IMR-90 (cell line): Measurements from ENCODE around the gene BTBD6. TPM values are rescaled to one million over a fixed set of nuclear protein-coding genes. Genes with fewer than 3 reads are reported as not detected.

ENCODE experiments used
- CEBPB ChIP-seq: IDR thresholded peaks from 2 replicates; pipeline ENCODE4 v1.6.1; 2012; ENCODE audit warnings: low read depth, low read length, improper control_type of control experiment
- NFE2L2 ChIP-seq: fragments of 150-350 bp; IDR thresholded peaks from 2 replicates; pipeline ENCODE4 v1.6.1; 2016; ENCODE audit warnings: low read depth, mild to moderate bottlenecking, low read length
- RCOR1 ChIP-seq: IDR thresholded peaks from 2 replicates; pipeline ENCODE4 v1.6.1; 2012; ENCODE audit warnings: mild to moderate bottlenecking, low read length, improper control_type of control experiment; ENCODE audit not compliant: insufficient replicate concordance
- polyA plus RNA-seq, 3 experiments: library from polyadenylated mRNA; depleted of rRNA; stranded (reverse); fragments of >200 nt; gene quantifications; 2 replicates each; pipeline ENCODE4 v1.2.3, GENCODE V29; 2012; ENCODE audit warnings: low replicate concordance in 1 of 3
- total RNA-seq: library from RNA; depleted of rRNA; stranded (reverse); fragments of >200 nt; gene quantifications from 2 replicates; pipeline ENCODE4 v1.2.3, GENCODE V29; 2012; rRNA removed

BTBD6 gene
- total and polyA plus RNA-seq, 2 of the 4 experiments (the other 2 are of a cell fraction) = 33.9 to 43.9 TPM

DNA sequence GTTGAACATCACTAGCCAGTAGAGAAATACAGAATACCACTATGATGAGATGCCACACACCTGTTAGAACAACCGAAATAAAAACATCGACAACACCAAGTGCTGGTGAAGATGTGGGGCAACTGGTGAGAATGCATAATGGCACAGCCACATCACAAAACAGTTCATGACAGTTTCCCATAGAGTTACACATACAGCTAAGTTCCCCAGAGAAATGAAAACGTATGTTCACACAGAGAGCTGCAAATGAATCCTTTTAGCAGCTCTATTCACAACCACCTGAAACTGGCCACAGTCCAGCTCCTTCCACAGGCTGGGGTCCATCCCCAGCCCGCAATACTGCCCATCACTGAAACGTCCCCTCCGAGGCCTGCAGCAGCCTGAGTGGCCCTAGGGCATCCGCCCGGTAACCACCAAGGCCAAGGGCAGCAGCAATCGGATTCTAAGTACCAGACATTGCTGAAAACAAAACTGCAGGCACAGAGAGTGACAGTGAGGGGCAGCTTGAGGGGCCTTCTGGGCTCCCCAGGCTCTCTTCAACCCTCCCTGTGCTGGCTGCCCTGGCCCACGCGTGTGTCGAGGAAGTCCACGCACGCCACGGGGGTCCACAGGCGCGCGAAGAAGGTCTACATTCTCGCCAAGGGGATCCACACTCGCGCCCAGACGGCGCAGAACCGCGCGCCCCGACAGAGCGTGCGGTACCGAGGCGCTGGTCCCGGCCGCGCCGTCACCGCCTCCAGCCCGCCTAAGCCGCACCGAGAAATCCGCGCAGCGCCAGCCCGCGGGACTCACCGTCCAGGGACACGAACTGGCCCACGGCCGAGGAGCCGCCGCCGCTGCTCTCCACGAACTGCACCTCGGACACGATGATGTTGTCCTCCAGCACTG is 51.6 kb downstream of the BTBD6 start (continued):
- TF ChIP-seq RCOR1 (no peak), NFE2L2 (no peak), CEBPB (no peak)

Other genes with a start within 250 kb of the BTBD6 start
- 17.7 and 19.7 TPM in 2 replicates for gene CDCA4, start 227.4 kb upstream of the BTBD6 start, total RNA-seq
- gene CDCA4, start 227.4 kb upstream of the BTBD6 start, polyA plus RNA-seq (2012; rRNA removed) = 18.6 and 21.4 TPM in 2 replicates
- under 0.01 TPM in 2 replicates for gene GPR132, start 183.1 kb upstream of the BTBD6 start, total RNA-seq
- gene GPR132, start 183.1 kb upstream of the BTBD6 start, polyA plus RNA-seq (2012; rRNA removed) = 0.10 and 0.19 TPM in 2 replicates
- gene JAG2, start 79.8 kb upstream of the BTBD6 start, total RNA-seq = 0.18 and 0.28 TPM in 2 replicates
- gene JAG2, start 79.8 kb upstream of the BTBD6 start, polyA plus RNA-seq (2012; rRNA removed) = 0.20 and 0.58 TPM in 2 replicates
- gene NUDT14, start 67.2 kb upstream of the BTBD6 start, total RNA-seq = 5.6 and 6.4 TPM in 2 replicates
- gene NUDT14, start 67.2 kb upstream of the BTBD6 start, polyA plus RNA-seq (2012; rRNA removed) = 9.3 and 11.8 TPM in 2 replicates
- gene BRF1, start 52.5 kb downstream of the BTBD6 start, total RNA-seq = 12.4 and 13.3 TPM in 2 replicates
- gene BRF1, start 52.5 kb downstream of the BTBD6 start, polyA plus RNA-seq (2012; rRNA removed) = 16.4 and 16.7 TPM in 2 replicates
- gene PACS2, start 66.2 kb downstream of the BTBD6 start, total RNA-seq = 15.3 and 15.6 TPM in 2 replicates
- 32.2 and 35.1 TPM in 2 replicates for gene PACS2, start 66.2 kb downstream of the BTBD6 start, polyA plus RNA-seq (2012; rRNA removed)
- gene TEX22, start 150.0 kb downstream of the BTBD6 start, total RNA-seq = under 0.01 and 0.18 TPM in 2 replicates
- 0.10 and 0.11 TPM in 2 replicates for gene TEX22, start 150.0 kb downstream of the BTBD6 start, polyA plus RNA-seq (2012; rRNA removed)
- 19.4 and 21.5 TPM in 2 replicates for gene MTA1, start 171.3 kb downstream of the BTBD6 start, total RNA-seq
- 61.6 and 74.5 TPM in 2 replicates for gene MTA1, start 171.3 kb downstream of the BTBD6 start, polyA plus RNA-seq (2012; rRNA removed)
- 18.1 and 20.3 TPM in 2 replicates for gene CRIP2, start 226.3 kb downstream of the BTBD6 start, total RNA-seq
- gene CRIP2, start 226.3 kb downstream of the BTBD6 start, polyA plus RNA-seq (2012; rRNA removed) = 123 and 149 TPM in 2 replicates
- gene CRIP1, start 238.4 kb downstream of the BTBD6 start, total RNA-seq = not detected in 2 replicates
- 0.21 and 1.0 TPM in 2 replicates for gene CRIP1, start 238.4 kb downstream of the BTBD6 start, polyA plus RNA-seq (2012; rRNA removed)
- 4.2 and 5.7 TPM in 2 replicates for gene TEDC1, start 242.7 kb downstream of the BTBD6 start, total RNA-seq
- 6.4 and 9.4 TPM in 2 replicates for gene TEDC1, start 242.7 kb downstream of the BTBD6 start, polyA plus RNA-seq (2012; rRNA removed)